ENCODE results near the gene FOXO3. TPM values are rescaled to one million over a fixed set of nuclear protein-coding genes. Genes with fewer than 3 reads are reported as not detected.
"Not testable (repeated sequence)": the region's sequence is repeated elsewhere in the genome, so short reads cannot be mapped to it uniquely, and the experiment has no call there.

Gene FOXO3
- total RNA-seq, 1 experiment from 2014 or later, result 14.4 TPM

GRCh38 chr6:108658174-108658573, 97.5 kb downstream of the FOXO3 start:
- DNase-seq (ENCODE audit: low read depth), result no peak

GRCh38 chr6:108658785-108659184, 98.1 kb downstream of the FOXO3 start:
- not testable (repeated sequence) for DNase-seq (ENCODE audit: low read depth)

GRCh38 chr6:108660251-108660650, 99.5 kb downstream of the FOXO3 start:
- no peak for DNase-seq (ENCODE audit: low read depth)

GRCh38 chr6:108661430-108661829, 100.7 kb downstream of the FOXO3 start:
- DNase-seq (ENCODE audit: low read depth), result peak; percentile 19

- no peak for DNase-seq (ENCODE audit: low read depth)
Measured at GRCh38 chr6:108661982-108662381, 101.3 kb downstream of the FOXO3 start.

GRCh38 chr6:108662702-108663101, 102.0 kb downstream of the FOXO3 start:
- no peak for DNase-seq (ENCODE audit: low read depth)

- not testable (repeated sequence) for DNase-seq (ENCODE audit: low read depth)
Measured at GRCh38 chr6:108663494-108664064, 102.9 kb downstream of the FOXO3 start.

- DNase-seq (ENCODE audit: low read depth), result no peak
Measured at GRCh38 chr6:108665495-108666196, 104.9 kb downstream of the FOXO3 start.

- DNase-seq (ENCODE audit: low read depth), result no peak
Measured at GRCh38 chr6:108666656-108667260, 106.0 kb downstream of the FOXO3 start.

GRCh38 chr6:108667993-108668392, 107.3 kb downstream of the FOXO3 start:
- no peak for DNase-seq (ENCODE audit: low read depth)

- DNase-seq (ENCODE audit: low read depth), result no peak
Measured at GRCh38 chr6:108669673-108670072, 109.0 kb downstream of the FOXO3 start.

GRCh38 chr6:108671175-108671574, 110.5 kb downstream of the FOXO3 start:
- DNase-seq (ENCODE audit: low read depth), result no peak

- DNase-seq (ENCODE audit: low read depth), result no peak
Measured at GRCh38 chr6:108671790-108672189, 111.1 kb downstream of the FOXO3 start.

- DNase-seq (ENCODE audit: low read depth), result no peak
Measured at GRCh38 chr6:108672641-108673040, 111.9 kb downstream of the FOXO3 start.

GRCh38 chr6:108673153-108673552, 112.4 kb downstream of the FOXO3 start:
- no peak for DNase-seq (ENCODE audit: low read depth)

- no peak for DNase-seq (ENCODE audit: low read depth)
Measured at GRCh38 chr6:108673602-108674001, 112.9 kb downstream of the FOXO3 start.

GRCh38 chr6:108675226-108676200, 114.8 kb downstream of the FOXO3 start:
- DNase-seq (ENCODE audit: low read depth), result no peak

GRCh38 chr6:108676555-108676954, 115.8 kb downstream of the FOXO3 start:
- DNase-seq (ENCODE audit: low read depth), result no peak

- DNase-seq (ENCODE audit: low read depth), result peak; percentile 41
Measured at GRCh38 chr6:108677357-108677756, 116.6 kb downstream of the FOXO3 start.

GRCh38 chr6:108677894-108678293, 117.2 kb downstream of the FOXO3 start:
- no peak for DNase-seq (ENCODE audit: low read depth)

- DNase-seq (ENCODE audit: low read depth), result not testable (repeated sequence)
Measured at GRCh38 chr6:108680314-108680713, 119.6 kb downstream of the FOXO3 start.

GRCh38 chr6:108681721-108682120, 121.0 kb downstream of the FOXO3 start:
- not testable (repeated sequence) for DNase-seq (ENCODE audit: low read depth)
